Vagina (tissue), 2 donors: ENCODE results near the gene NLRP3.

ENCODE experiments used
- CTCF ChIP-seq, 3 experiments: fragments of 450-650 bp in 2 of 3; fragments of 200-600 bp in 1 of 3; sonication (generic) in 1 of 3; IDR thresholded peaks; one replicate each; pipeline ENCODE4 v1.5.1; 2017 to 2019; ENCODE audit warnings: antibody characterized with exemption in 3 of 3, mild to moderate bottlenecking in 2 of 3, moderate library complexity in 2 of 3
- POLR2A ChIP-seq, 2 donors: fragments of 450-650 bp; IDR thresholded peaks; one replicate each; pipeline ENCODE4 v1.6.1; 2017; ENCODE audit warnings: antibody characterized with exemption in 2 of 2, mild to moderate bottlenecking in 2 of 2, moderate library complexity in 2 of 2

DNA sequence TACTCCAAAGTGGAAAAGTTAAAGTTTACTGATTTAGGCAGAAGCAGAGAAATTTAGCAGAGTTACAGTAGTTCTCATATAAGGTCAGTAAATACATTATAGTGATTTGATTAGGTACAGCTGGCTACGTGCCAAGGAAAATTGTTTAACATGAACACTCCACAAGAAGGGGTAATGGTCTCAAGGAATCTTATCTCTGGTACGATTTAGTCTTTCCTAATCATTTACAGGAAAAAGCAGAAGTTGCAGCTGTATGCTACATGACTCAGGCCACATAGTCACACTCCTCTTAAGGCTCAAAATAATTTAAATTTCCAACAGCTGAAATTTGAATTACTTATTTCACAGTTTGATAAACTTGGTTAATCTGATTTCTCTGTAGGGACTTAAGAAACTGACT, 78.8 kb downstream of the NLRP3 start:
- TF ChIP-seq CTCF (IDR thresholded peaks at IDR 0.05), result no peak
- no peak for TF ChIP-seq POLR2A (IDR thresholded peaks at IDR 0.05)
